Upper lobe of left lung (tissue), 6 donors: Measurements from ENCODE around the gene TMEM236. TPM values are rescaled to one million over a fixed set of nuclear protein-coding genes. Genes with fewer than 3 reads are reported as not detected.

Experiments
- ATAC-seq, 2 donors: fragments of 200-7000 bp; cut with Tn5 transposase; one replicate each; pipeline ENCODE4 v1.9.1; 2022; ENCODE audit warnings: mild to moderate bottlenecking in 2 of 2, moderate library complexity in 2 of 2; ENCODE audit not compliant: low FRiP score in 2 of 2
- DNase-seq, 2 donors: peaks; one replicate each; pipeline ENCODE4 v3.0.0-alpha.2; 2019 to 2020
- H3K27ac ChIP-seq, 4 donors: fragments of 200-600 bp; sonication (generic); one replicate each; pipeline ENCODE4 v1.5.1; 2016 to 2019
- H3K27me3 ChIP-seq, 4 donors: fragments of 200-600 bp; sonication (generic); one replicate each; pipeline ENCODE4 v1.5.1; 2017 to 2019
- H3K36me3 ChIP-seq, 4 donors: fragments of 200-600 bp; sonication (generic); one replicate each; pipeline ENCODE4 v1.5.1; 2016 to 2019
- H3K4me1 ChIP-seq, 4 donors: fragments of 200-600 bp; sonication (generic); one replicate each; pipeline ENCODE4 v1.5.1; 2018 to 2019
- H3K4me3 ChIP-seq, 4 donors: fragments of 200-600 bp; sonication (generic); one replicate each; pipeline ENCODE4 v1.5.1; 2017 to 2019; ENCODE audit warnings: mild to moderate bottlenecking in 2 of 4, moderate library complexity in 1 of 4
- H3K9me3 ChIP-seq, 4 donors: fragments of 200-600 bp; sonication (generic); one replicate each; pipeline ENCODE4 v1.5.1; 2018 to 2019
- CTCF ChIP-seq, 6 experiments: fragments of 450-650 bp in 4 of 6; fragments of 200-600 bp in 2 of 6; sonication (generic) in 2 of 6; IDR thresholded peaks; one replicate each; pipeline ENCODE4 v1.5.1; 2016 to 2019; ENCODE audit warnings: antibody characterized with exemption in 6 of 6
- EP300 ChIP-seq, 4 donors: sonication (generic); formaldehyde crosslinking; IDR thresholded peaks; one replicate each; pipeline ENCODE4 v1.5.1; 2017; ENCODE audit warnings: antibody characterized with exemption in 4 of 4, control low read depth in 2 of 4
- POLR2A ChIP-seq, 4 donors: fragments of 450-650 bp; IDR thresholded peaks; one replicate each; pipeline ENCODE4 v1.5.1; 2016 to 2017; ENCODE audit warnings: antibody characterized with exemption in 4 of 4, mild to moderate bottlenecking in 2 of 4
- POLR2AphosphoS5 ChIP-seq, 2 donors: sonication (generic); formaldehyde crosslinking; IDR thresholded peaks; one replicate each; pipeline ENCODE4 v1.5.1; 2017; ENCODE audit warnings: antibody characterized with exemption in 2 of 2
- WGBS, 2 donors: methylation state at CpG; one replicate each; pipeline ENCODE4 v1.1.5; 2017 to 2018; 5-methylcytosine and 5-hydroxymethylcytosine counted together
- total RNA-seq, 6 donors: library from RNA; depleted of rRNA in 4 of 6; stranded (reverse); fragments of >200 nt in 4 of 6; gene quantifications; one replicate each; pipeline versions ENCODE4 v1.1.0 to v1.2.1, GENCODE V29; 2016 to 2021
- donor health status: DM: no; HTN: no; CAD: no; lungs with moderate emphysema.
- donor health status: DM: no; HTN: yes; CAD: no; lungs with severe emphysema.

TMEM236 gene
- total RNA-seq, 6 donors from 2014 or later, result 0.55 to 4.6 (median 1.6) TPM

GRCh38 chr10:17766731-17767130 is 14.7 kb downstream of the TMEM236 start:
- TF ChIP-seq CTCF (IDR thresholded peaks at IDR 0.05), result no peak
- peak in 1 of 4 donors; percentile 18 for TF ChIP-seq POLR2A (IDR thresholded peaks at IDR 0.05)
- Histone ChIP-seq H3K4me3 (no peak overlapping the region), H3K27ac (peak overlapping the region in 1 of 4 donors; percentile 54), H3K9me3 (no peaks in the 10 kb centered on the region), H3K27me3 (no peaks in the 10 kb centered on the region), H3K4me1 (no peaks in the 10 kb centered on the region), H3K36me3 (no peaks in the 10 kb centered on the region)
- WGBS, 2 donors, result 75 to 97% methylated on average over 1 of the region's 1 CpG
- ATAC-seq, result peak in 1 of 2 donors; percentile 15
- DNase-seq, result no peak

- no peak for DNase-seq
- Histone ChIP-seq H3K4me3 (no peak overlapping the region), H3K9me3 (no peaks in the 10 kb centered on the region), H3K27ac (no peak overlapping the region), H3K27me3 (no peaks in the 10 kb centered on the region), H3K4me1 (no peaks in the 10 kb centered on the region), H3K36me3 (no peaks in the 10 kb centered on the region)
- ATAC-seq, result peak in 1 of 2 donors; percentile 56
- no peak for TF ChIP-seq EP300 (IDR thresholded peaks at IDR 0.05)
- no peak for TF ChIP-seq POLR2AphosphoS5 (IDR thresholded peaks at IDR 0.05)
- no peak for TF ChIP-seq CTCF (IDR thresholded peaks at IDR 0.05)
- TF ChIP-seq POLR2A (IDR thresholded peaks at IDR 0.05), result no peak
- 82 to 93% methylated on average over 5 of the region's 5 CpGs for WGBS, 2 donors
Measured at GRCh38 chr10:17768496-17768895, 16.5 kb downstream of the TMEM236 start.

- TF ChIP-seq CTCF (IDR thresholded peaks at IDR 0.05) (no peak), EP300 (IDR thresholded peaks at IDR 0.05) (no peak), POLR2A (IDR thresholded peaks at IDR 0.05) (no peak), POLR2AphosphoS5 (IDR thresholded peaks at IDR 0.05) (no peak)
- DNase-seq, result no peak
- H3K4me3 ChIP-seq, result no peak overlapping the region
- H3K4me1 ChIP-seq, result no peaks in the 10 kb centered on the region
- no peaks in the 10 kb centered on the region for H3K36me3 ChIP-seq
- no peaks in the 10 kb centered on the region for H3K27me3 ChIP-seq
- WGBS, 2 donors, result 43 to 48% methylated on average over 5 of the region's 5 CpGs
- peak overlapping the region in 1 of 4 donors; percentile 13 for H3K27ac ChIP-seq
- H3K9me3 ChIP-seq, result no peaks in the 10 kb centered on the region
- ATAC-seq, result no peak
Measured at GRCh38 chr10:17768957-17769356, 17.0 kb downstream of the TMEM236 start.

- no peaks in the 10 kb centered on the region for H3K4me1 ChIP-seq
- 59 to 77% methylated on average over 4 of the region's 4 CpGs for WGBS, 2 donors
- ATAC-seq (peak in 1 of 2 donors; percentile 74), DNase-seq (no peak)
- H3K27me3 ChIP-seq, result no peaks in the 10 kb centered on the region
- TF ChIP-seq EP300 (IDR thresholded peaks at IDR 0.05) (peak in 1 of 4 donors; percentile 17), POLR2A (IDR thresholded peaks at IDR 0.05) (no peak), POLR2AphosphoS5 (IDR thresholded peaks at IDR 0.05) (peak in 1 of 2 donors; percentile 16)
- H3K4me3 ChIP-seq, result no peak overlapping the region
- H3K9me3 ChIP-seq, result no peaks in the 10 kb centered on the region
- H3K36me3 ChIP-seq, result no peaks in the 10 kb centered on the region
- H3K27ac ChIP-seq, result no peak overlapping the region
Measured at GRCh38 chr10:17771017-17771416, 19.0 kb downstream of the TMEM236 start.

- no peaks in the 10 kb centered on the region for H3K36me3 ChIP-seq
- ATAC-seq (no peak), DNase-seq (no peak)
- no peak overlapping the region for H3K27ac ChIP-seq
- TF ChIP-seq POLR2AphosphoS5 (IDR thresholded peaks at IDR 0.05) (no peak), EP300 (IDR thresholded peaks at IDR 0.05) (no peak), POLR2A (IDR thresholded peaks at IDR 0.05) (no peak), CTCF (IDR thresholded peaks at IDR 0.05) (no peak)
- no peaks in the 10 kb centered on the region for H3K27me3 ChIP-seq
- peaks cover 0 to 7% (median 0%) of the 10 kb centered on the region in 4 donors for H3K4me1 ChIP-seq
- WGBS, 2 donors, result 23 to 37% methylated on average over 4 of the region's 4 CpGs
- no peaks in the 10 kb centered on the region for H3K9me3 ChIP-seq
- no peak overlapping the region for H3K4me3 ChIP-seq
Measured at GRCh38 chr10:17779784-17780183, 27.8 kb downstream of the TMEM236 start.
